Fibroblast of the conjunctiva (primary cell): ENCODE measurements around the gene RAB7B.
"Not testable (repeated sequence)": the region's sequence is repeated elsewhere in the genome, so short reads cannot be mapped to it uniquely, and the experiment has no call there.

ENCODE experiments used
- DNase-seq: peaks from one replicate; pipeline ENCODE4 v3.0.0-alpha.2; 2010; ENCODE audit warnings: low read depth

RAB7B gene, protein sequence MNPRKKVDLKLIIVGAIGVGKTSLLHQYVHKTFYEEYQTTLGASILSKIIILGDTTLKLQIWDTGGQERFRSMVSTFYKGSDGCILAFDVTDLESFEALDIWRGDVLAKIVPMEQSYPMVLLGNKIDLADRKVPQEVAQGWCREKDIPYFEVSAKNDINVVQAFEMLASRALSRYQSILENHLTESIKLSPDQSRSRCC

DNA sequence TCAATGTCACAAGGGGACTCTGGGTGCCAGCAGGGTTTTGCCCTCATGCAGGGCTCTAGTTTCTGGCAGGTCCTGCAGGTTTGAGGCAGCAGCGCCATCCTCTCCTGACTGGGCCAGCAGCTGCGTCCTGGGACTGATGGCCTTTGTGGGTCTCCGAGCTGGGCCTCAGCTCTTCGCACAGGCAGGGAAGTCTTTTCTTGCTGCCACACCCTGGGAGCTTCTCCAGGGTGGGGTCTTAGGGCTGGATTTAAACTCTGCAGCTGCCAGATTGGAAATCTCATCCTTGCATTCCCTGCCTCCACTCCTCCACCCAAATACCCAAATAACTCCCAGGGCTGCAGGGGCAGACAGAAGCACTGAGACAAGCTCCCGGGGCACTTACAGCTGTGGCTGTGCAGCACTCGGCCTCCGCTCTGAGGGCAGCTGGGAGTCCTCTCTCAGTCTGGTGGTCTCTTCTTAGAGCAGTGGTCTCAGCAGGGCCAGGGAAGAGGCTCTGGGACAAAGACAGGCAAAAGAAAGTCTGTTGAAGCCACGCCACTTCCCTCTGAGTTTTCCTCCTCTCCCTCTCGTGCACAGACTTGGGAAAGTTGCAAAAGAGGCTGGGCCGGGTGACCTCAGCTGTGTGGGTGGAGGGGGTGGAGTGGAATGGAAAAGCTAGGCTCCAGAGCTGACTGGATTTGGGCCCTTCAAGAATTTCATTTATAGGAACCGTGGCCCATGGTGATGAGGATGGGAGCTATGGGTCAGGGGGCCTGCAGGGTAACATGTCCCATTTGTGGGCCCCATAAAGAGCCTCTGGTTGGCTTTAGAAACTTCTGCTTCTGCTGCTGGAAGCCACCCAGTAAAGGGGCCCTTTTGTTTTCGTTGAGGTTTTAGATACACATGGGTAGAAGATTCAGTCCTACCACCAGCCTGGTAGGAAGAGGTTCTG is at the start of gene RAB7B:
Gene RAB7B, minus strand, starts transcription at position 525 of the 931 bp plus-strand sequence. CDS start 9,260 bp downstream, outside the sequence.
- peak; percentile 12 for DNase-seq

DNA sequence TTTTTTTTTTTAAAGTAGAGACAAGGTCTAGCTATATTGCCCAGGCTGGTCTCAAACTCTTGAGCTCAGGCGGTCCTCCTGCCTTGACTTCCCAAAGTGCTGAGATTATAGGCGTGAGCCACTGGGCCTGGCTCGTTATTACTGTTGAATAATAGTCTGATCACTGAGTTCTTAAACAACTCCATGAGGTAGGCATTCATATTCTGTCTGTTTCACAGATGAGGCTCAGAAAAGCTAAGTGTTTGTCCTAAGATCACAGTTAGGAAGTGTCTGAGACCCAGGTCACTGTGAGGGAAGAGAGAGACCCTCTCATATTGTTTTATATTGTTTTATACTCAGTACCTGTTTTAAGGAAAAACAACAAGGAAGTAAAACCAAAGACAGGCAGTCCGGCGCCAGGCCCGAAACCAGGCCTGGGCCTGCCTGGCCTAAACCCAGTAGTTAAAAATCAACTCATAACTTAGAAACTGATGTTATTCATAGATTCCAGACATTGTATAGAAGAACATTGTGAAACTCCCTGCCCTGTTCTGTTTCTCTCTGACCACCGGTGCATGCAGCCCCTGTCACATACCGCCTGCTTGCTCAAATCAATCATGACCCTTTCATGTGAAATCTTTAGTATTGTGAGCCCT is 49.2 kb upstream of the RAB7B start:
- not testable (repeated sequence) for DNase-seq

DNA sequence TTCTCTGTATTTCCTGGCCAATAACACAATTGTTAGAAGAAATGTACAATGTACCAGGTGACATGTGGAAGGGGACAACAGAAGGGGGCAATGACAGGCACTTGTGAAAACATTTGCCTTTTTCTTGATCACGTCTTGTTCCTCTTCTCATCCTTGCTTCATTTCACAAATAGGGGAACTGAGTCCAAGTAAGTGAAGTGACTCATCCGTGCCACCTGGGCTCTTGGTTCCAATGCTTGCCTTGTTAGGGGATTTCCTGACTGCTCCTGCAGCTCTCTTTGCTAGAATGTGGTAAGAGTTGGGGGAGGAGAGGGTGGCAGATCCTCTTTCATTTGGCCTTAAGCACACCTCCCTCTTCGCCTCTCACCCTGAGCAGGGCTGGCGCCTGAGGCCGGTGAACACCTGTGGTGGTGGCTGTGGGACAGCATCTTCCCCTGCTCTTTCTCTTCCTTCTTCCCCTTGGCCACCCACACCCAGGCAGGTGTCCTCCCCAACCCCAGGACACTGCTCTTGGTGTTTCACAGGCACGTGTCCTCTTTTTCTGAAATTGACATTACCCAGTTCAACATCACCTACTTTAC is 47.5 kb upstream of the RAB7B start:
- no peak for DNase-seq

DNA sequence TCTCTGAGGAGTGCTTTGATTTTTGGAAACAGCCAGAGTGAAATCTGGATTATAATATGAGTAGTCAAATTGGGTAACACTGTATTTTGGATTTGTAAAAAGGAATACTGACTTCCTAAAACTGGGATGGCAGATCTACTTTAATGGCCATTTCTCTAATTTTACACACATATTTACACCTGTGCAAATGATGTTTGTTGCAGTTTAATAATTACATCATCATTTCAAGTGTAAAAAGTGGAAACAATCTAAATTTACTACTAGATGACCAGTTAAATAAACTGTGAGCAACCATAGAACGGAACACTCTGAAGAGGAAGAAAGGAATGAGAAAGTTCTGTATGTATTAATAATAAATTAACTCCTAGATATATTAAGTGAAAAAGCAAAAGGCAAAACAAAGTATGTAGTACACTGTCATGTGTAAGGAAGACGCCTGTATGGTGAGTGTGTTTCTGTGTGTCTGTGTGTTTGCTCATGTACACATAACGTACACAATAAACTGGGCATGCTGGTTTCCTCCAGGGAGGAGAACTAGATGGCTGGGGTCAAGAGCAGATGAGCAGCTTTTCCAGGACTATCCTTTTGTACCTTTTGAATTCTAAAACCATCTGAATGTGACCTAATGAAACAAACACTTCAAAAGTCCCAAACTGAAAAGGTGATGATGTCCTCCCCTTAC is 46.9 kb upstream of the RAB7B start:
- DNase-seq = no peak

DNA sequence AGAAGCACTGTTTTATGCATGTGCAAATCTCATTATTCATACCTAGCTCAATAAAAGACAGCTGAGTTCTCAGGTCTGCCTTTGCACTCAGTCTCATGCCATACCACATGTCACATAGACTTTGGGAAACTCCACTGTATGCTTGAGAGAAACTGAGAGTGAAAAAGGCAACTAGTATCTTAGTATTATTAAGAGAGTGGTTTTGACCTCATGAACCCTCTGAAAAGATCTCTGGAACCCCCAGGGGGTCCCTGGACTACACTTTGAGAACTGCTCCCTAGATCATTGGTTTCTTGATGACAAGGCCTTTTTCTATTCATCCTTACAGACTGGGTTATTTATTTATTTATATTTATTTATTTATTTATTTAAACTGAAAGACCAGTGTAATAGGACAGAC is 46.1 kb upstream of the RAB7B start:
- no peak for DNase-seq

DNA sequence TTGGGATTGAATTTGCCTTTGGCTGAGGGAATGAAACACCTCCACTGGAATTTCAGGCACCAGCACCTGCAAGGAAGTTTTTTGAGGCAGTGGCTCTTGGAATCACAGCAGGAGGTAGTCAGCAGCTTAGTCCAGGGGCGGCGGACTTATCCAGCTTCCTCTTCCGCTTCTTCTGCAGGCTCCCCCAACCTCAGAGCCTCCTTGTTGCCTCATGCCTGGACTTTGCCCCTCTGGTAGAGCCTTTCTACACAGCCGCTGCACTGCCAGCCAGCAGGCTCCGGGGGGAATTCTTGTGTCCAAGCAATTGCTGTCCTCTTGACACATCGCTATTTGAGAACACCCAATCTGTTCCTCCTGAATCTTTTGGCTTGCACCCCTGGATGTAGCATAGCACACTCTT is 45.4 kb upstream of the RAB7B start:
- no peak for DNase-seq

DNA sequence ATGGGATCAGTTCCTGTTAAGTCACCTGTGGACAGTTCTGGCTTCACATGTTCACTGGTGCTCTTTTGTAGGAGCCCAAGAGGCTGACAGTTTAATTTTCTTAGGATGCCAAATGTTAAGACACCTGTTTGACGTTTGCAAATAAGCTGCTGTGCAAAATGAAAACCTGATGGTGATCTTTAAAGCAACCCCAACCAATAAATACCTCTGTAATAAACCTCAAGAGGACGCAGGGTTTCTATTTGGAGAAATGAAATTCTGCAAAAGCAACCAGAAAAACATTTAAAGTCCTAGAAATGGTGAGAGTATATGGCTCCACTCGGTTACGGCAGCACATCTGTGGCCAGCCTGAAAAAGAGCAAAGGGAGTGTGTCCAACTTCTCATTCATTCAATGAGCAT is 44.1 kb upstream of the RAB7B start:
- no peak for DNase-seq

DNA sequence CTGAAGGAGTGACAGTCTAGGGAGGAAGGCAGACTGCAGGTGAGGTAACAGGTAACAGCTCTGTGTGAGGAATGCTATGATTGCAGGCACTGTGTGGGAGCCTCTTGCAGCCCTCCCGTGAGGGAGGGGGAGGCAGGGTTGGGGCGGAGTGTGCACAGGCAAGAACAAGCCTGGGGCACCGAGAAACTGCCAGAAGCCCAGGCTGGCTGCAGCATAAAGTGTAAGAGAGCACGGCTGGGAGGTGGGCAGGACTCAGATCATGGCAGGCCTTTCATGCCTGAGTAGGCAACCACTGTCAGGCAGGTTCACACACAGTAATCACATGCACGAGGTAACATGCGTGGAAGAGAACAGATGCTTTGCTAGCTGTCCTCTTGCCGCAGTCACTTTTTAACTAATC is 38.4 kb upstream of the RAB7B start:
- DNase-seq = no peak

DNA sequence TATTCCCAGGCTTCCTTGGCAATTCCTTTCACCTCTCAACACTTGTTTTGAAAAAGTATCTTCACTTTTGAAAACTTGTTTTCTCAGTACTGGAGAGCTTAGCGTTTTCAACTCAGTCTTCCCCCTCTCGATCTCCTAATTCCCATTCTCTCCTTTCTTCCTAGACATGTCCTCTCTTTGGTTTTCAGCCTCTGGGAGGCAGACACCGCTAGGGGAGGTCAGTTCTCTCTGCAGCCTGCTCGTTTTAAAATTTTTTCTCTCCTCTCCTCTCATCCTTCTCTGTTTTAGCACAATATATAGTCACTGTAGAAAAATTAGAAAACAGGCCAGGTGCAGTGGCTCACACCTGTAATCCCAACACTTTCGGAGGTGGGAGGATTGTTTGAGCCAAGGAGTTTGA is 37.1 kb upstream of the RAB7B start:
- no peak for DNase-seq

DNA sequence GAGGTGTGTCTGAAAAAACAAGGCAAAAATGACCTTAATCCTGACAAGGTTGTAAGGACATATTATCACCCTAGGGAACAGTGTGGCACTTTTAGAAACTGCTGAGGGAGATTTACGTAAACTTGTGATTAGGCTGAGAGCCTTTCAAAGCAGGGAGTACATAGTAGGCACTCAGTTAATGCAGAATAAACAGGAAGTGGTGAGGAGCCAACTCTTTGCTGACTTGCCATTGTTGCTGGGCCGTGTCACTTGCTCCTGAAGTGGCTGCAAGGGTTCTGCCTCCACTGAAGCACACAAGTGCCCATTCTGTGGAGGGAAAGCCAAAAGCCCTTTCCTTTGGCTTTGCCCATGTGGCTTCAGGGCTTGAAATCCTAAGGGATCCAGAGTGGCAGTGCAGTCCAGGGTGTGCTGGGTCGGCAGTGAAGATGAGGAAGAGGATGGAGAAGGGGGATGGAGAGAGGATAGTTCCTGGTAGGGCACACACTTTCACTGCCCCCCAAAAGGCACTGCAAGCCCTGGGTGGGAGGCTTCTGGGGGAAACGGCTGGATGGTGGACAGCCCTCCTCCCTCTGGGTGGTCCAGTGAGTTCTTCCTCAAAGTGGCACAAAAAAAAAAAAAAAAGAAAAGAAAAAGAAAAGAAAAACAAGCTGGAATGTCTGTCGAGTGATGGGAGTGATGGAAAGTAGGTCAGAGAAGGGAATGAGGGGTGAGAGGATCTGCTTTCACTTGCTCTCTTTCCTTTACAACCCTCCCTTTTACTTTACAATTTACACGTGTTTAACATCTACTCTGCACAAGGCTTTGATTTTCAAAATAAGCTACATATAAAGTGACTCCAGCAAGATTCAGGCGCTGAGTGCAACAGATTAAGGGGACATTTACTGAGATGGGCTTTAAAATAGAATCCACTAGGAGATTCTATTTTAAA is 36.1 kb upstream of the RAB7B start:
- no peak for DNase-seq

DNA sequence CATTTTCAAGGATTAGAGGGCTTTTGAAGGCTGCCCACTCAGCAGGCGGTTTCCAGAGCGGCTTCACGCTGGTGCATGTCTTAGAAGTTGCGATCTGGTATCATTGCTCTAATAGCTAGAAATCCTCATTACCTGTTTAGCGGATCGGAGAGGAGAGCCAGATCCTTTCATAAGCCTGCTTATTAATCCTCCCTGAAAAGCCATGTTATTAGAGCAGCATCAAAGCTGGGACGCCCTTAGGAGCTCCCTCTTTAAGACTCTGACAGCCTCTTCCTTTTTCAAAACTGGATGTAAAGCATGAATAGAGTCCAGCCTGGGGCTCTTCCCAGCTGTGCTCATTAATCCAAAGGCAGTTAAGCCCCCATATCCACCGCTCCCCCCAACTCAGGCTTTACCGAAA is 34.4 kb upstream of the RAB7B start:
- no peak for DNase-seq

DNA sequence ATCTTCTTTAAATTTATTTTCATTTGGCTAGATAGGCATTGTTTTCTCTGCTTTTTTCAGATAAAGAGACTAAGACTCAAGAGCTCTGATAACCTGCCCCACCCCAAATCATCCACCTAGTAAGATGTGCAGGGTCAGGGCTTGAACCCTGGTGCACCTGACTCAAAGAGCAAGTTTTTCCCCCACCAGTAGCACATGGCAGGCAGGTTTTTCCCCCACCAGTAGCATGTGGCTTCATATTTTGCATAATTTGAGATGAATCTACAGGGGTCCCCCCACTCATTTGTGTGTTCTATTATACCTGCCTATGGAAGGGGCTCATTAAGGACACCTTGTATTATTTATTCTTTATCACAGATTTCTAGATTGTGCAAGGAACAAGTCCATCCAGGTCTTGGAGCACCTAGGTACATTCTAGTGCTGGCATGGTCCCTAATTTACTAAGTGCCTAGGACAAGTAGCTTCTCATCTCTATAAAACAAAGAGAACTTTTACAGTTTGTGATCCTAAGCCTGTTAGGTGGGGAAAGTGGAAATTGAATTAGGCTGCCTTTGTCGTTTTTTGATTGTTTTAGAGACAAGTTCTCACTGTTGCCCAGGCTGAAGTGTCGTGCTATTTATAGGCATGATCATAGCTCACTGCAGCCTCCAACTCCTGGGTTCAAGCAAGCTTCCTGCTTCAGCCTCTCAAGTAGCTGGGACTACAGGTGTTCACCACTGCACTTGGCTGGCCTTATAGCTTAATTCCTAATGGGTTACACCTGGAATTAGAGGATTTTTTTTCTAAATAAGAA is 33.7 kb upstream of the RAB7B start:
- DNase-seq = no peak

DNA sequence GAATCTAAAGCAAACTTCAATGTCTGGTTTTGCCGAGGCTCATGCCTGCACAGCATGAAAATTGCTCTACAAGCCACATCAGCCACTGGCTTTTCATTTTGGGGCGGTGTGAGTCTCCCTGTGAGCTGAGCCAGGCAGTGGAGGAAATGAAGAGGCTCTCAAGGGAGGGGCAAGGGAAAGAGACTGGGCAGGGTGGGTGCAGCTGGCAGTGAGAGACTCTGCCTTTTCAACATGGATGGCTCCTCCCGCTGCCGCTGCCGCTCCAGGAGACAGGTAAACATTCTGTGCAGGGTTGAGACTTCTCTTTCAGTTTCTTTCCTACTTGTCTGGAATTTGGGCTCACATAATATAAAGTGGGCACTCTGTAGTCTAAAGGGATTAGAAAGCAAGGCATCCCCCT is 31.8 kb upstream of the RAB7B start:
- no peak for DNase-seq

DNA sequence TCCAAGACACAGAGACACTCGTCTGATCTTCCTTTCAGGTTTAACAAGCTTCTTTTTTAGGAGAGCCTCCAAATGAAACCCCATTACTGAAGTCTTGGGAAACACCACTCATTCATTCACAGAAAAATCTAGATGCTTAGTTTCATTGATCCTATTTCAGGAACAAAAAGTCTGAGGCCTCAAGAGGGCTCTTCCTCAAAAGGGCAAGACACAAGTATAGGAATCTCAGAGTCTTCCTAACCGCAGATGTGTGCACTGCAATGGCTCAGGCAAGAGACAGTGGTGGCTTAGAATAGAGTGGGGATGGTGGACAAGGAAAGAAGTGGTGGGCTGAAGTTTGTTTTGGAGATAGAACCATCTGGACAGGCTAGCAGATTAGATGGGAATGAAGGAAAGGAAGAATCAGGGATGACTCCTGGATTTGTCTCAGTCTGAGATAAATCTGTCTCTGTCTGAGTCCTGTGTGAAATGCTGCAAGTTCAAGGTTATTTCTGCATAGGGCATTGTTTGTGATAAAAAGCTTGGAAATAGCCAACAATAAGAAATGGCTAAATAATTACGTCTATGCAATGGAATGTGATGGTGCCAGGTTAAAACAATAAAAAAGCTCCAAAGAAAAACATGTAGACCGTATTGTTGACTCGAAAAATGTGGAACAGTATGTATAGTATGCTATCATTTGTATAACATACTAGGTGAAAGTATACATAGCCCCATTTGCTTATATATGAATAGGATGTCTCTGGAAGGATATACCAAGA is 29.4 kb upstream of the RAB7B start:
- no peak for DNase-seq

DNA sequence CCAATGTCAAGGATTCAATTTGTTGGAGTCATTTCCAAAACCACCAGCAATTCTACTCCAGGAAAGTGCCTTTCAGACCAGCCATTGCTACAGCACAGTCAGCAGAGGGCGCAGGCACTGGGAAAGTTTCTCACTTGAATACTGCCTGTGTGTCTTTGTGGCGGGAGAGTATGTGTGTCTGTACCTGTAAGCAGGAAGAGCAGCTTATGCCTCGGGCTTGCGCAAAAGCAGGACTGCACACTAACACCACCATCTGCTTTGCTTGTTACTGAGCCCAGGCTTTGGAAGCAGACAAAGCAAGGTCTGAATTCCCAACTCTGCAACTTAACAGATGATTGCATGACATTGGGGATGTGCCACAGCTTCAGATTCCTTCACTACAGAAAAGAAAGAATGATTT is 27.5 kb upstream of the RAB7B start:
- DNase-seq = peak; percentile 49

DNA sequence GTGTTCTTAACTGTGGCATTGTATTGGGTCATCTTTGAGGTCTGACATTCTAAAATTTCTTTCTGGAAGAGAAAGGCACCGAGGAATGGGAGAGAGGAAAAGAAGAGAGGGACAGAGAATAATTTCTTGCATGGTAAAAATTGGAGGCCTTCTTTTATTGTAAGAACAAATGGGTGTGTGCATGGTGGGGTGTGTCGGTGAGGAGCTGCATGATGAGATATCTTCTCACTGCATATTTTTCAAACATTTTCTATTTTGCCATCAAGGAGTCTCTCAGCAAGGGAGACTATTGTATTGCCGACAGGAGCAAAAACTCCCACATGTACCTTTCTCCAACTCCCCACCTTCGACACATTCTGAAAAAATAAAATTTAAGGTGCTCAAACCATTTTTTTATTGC is 27.0 kb upstream of the RAB7B start:
- no peak for DNase-seq

DNA sequence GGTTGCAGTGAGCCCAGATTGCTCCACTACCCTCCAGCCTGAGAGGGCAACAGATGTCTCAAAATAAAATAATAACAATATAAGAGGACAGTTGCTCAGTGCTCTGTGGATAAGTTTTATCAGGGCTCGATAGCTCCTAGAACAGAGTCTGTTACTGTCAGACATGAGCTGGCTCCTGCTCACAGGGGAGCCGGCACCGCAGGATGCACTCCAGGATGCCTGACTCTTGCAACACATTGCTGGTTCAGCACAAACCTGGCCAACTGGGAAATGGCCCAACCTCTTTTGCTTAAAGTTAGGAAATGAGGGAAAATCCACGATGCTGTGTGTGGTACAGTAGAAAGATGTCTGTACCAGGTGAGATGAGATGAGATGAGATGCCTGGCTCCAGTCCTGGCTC is 26.3 kb upstream of the RAB7B start:
- DNase-seq = peak; percentile 3

DNA sequence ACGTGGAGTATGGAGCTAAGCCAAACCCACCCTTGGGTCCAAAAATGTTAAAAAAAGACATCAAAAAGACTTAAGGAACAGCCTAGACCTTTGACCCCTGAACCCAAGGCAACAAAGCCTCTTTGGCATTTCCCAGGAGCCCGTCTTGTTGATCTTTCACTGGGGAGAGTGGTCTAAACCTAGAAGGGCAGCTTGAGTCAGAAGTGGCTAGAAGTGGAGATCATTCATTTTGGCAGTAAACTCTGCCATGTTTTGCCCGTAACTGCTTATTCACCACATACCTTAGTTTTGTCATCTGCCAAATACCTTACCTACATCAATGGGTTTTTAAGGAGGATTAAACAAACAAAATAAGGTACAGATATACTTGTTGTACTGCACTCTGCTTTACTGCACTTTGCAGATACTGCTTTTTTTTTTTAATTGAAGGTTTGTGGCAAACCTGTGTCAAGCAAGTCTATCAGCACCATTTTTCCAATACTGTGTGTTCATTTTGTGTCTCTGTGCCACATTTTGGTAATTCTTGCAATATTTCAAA is 22.2 kb upstream of the RAB7B start:
- no peak for DNase-seq

DNA sequence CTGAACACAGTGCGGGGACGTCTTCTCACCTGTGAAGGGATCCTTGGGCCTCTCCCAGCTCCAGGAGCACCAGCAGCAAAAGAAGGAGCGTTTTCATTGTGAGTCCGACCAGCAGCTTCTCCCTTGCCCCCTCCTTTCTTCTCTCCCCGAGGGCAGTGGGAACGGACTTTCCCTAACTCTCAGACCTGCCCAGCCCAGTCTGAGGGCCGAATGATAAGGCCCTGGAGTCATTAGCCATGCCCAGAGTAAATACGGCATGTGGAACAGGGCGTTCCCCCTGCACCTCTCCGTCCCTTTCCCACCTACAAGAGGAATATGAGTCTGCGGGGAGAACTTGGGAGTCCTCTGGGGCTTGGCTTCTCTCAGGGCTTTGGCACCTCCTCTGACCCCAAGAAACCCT is 20.5 kb upstream of the RAB7B start, which contains the start of gene CTSE:
Gene CTSE, minus strand, starts transcription at position 201 of the 400 bp plus-strand sequence. Its CDS starts 104 bp downstream, at position 97.
- DNase-seq = no peak
